Measurements from ENCODE around the gene HSF2. TPM values are rescaled to one million over a fixed set of nuclear protein-coding genes. Genes with fewer than 3 reads are reported as not detected.
A peak's percentile ranks its signal among the peaks of the same experiment; 100 is the strongest.

HSF2 gene
- total RNA-seq, 4 donors from 2014 or later: 2.3 to 17.0 (median 10.5) TPM

GRCh38 chr6:122461885-122462284 is 62.4 kb downstream of the HSF2 start:
- intact Hi-C loops (cut with DNase I): no loop called here
- TF ChIP-seq, protein P1, sequence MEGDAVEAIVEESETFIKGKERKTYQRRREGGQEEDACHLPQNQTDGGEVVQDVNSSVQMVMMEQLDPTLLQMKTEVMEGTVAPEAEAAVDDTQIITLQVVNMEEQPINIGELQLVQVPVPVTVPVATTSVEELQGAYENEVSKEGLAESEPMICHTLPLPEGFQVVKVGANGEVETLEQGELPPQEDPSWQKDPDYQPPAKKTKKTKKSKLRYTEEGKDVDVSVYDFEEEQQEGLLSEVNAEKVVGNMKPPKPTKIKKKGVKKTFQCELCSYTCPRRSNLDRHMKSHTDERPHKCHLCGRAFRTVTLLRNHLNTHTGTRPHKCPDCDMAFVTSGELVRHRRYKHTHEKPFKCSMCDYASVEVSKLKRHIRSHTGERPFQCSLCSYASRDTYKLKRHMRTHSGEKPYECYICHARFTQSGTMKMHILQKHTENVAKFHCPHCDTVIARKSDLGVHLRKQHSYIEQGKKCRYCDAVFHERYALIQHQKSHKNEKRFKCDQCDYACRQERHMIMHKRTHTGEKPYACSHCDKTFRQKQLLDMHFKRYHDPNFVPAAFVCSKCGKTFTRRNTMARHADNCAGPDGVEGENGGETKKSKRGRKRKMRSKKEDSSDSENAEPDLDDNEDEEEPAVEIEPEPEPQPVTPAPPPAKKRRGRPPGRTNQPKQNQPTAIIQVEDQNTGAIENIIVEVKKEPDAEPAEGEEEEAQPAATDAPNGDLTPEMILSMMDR (IDR thresholded peaks at IDR 0.05): no peak
- TF ChIP-seq POLR2A (IDR thresholded peaks at IDR 0.05): no peak
- no peak for DNase-seq
- Histone ChIP-seq H3K27me3 (no peaks in the 10 kb centered on the region), H3K4me1 (peaks cover 7 to 89% (median 17%) of the 10 kb centered on the region in 3 donors), H3K36me3 (peaks cover 0 to 35% (median 0%) of the 10 kb centered on the region in 3 donors), H3K9me3 (no peaks in the 10 kb centered on the region), H3K4me3 (no peak overlapping the region), H3K27ac (no peak overlapping the region)
- WGBS, 2 donors: 81 to 89% methylated on average over 2 of the region's 2 CpGs

DNA sequence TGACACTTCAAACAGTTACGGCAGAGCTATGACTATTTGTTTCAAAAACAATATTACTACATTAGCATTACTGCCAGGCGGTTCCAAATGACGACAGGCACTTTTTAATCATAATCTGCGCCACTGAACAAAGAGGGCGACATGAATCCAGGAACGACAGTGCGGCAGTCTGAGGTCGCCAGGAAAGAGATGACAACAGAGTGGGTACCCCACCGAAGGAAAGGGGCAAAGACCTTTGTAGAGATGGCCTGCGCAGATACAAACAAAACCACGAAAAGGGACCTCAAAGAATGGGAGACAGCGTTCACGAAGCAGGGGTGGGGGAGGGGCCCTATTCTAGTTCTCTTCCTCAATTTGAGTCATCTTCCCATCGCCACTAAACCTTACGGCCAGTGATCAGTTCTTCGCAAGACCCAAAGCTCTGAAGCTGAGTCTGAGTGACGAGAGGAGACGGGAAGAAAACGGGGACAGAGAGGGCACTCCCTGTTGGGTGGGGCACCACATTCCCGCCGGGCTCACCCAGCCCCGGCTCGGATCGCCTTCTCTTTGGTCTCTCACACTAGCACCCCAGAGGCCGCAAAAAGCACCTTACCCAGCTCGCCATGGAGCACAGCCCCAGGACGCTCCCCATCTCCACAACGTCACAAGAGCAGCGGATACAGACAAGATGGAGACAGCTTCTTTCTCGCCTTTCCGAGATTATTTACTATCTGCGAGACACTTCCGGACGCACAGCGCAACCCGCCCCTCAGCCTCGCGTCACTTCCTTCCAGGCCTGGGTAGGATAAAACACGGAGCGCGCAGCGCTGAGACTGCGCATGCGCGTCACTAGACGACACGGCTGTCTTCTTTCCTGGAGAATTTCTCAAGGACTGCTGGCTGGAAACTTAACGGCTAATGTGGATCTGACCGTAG is 71.9 kb downstream of the HSF2 start, which contains the start of gene SERINC1:
SERINC1 (minus strand) TSS at position 701 of the 915 bp plus-strand sequence; CDS start at position 631, 70 bp downstream.
- TF ChIP-seq, protein P1 (IDR thresholded peaks at IDR 0.05): peak in 1 of 6 experiments; percentile 17
- peak in 3 of 4 donors; percentile 86 to 94 (median 90) for TF ChIP-seq POLR2A (IDR thresholded peaks at IDR 0.05)
- intact Hi-C loops (cut with DNase I): no loop called here
- peak; percentile 70 for DNase-seq
- H3K27me3 ChIP-seq: no peaks in the 10 kb centered on the region
- H3K27ac ChIP-seq: peak within 1 kb of the TSS; percentile 96 to 99 (median 98)
- no peaks in the 10 kb centered on the region for H3K9me3 ChIP-seq
- H3K36me3 ChIP-seq: peaks cover 0 to 8% (median 0%) of the 10 kb centered on the region in 3 donors
- 0% methylated on average over 29 to 41 of the region's 49 CpGs for WGBS, 2 donors
- H3K4me3 ChIP-seq: peak within 1 kb of the TSS; percentile 65 to 95 (median 91)
- peaks cover 0 to 54% (median 10%) of the 10 kb centered on the region in 3 donors for H3K4me1 ChIP-seq

DNA sequence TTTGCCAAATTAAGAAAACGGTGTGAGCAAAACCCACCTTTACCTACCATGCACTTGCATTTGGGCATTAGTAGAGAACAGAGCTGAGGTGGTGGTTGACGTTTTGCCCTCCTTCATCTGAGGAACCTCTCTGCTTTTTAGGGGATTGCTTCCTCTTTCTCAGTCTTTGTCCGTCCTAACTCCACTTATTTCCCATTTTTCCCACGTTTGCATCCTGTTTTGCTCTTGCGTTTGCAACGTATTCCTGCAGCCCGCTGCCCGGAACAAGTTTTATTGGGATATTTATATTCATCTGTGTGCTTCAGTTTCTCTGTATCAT is 72.5 kb downstream of the HSF2 start:
- intact Hi-C loops (cut with DNase I): no loop called here
- Histone ChIP-seq H3K36me3 (peaks cover 0 to 5% (median 0%) of the 10 kb centered on the region in 3 donors), H3K9me3 (no peaks in the 10 kb centered on the region), H3K27ac (peak overlapping the region; percentile 96 to 99 (median 98)), H3K27me3 (no peaks in the 10 kb centered on the region), H3K4me3 (peak overlapping the region; percentile 65 to 95 (median 91)), H3K4me1 (peaks cover 0 to 48% (median 10%) of the 10 kb centered on the region in 3 donors)
- 1 to 3% methylated on average over 8 of the region's 8 CpGs for WGBS, 2 donors
- TF ChIP-seq, protein P1 (IDR thresholded peaks at IDR 0.05): no peak
- TF ChIP-seq POLR2A (IDR thresholded peaks at IDR 0.05): no peak
- no peak for DNase-seq

DNA sequence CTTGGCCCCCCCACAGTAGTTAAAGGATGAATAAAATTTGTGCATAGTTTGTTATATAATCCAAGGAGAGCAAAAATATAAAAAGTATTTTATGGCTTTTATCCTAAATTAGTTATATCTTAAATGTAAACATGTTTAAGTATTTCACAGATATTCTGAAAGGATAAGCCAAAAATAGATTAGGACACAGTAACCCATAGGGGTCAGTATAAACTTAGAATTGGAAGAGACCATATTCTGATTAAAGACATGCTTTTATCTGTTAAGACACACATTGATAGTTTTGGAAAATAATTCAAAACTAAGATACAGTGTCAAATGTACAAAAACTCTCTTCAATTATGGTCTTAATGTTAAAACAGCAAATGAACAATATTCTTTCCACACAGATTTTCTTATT is 76.7 kb downstream of the HSF2 start:
- H3K4me1 ChIP-seq: peaks cover 0 to 9% (median 3%) of the 10 kb centered on the region in 3 donors
- H3K9me3 ChIP-seq: no peaks in the 10 kb centered on the region
- H3K27me3 ChIP-seq: no peaks in the 10 kb centered on the region
- no peaks in the 10 kb centered on the region for H3K36me3 ChIP-seq
- TF ChIP-seq POLR2A (IDR thresholded peaks at IDR 0.05): no peak
- TF ChIP-seq, protein P1 (IDR thresholded peaks at IDR 0.05): peak in 3 of 6 experiments; percentile 17 to 46 (median 18)
- intact Hi-C loops (cut with DNase I): no loop called here
- H3K4me3 ChIP-seq: no peak overlapping the region
- no peak overlapping the region for H3K27ac ChIP-seq
- no peak for DNase-seq

DNA sequence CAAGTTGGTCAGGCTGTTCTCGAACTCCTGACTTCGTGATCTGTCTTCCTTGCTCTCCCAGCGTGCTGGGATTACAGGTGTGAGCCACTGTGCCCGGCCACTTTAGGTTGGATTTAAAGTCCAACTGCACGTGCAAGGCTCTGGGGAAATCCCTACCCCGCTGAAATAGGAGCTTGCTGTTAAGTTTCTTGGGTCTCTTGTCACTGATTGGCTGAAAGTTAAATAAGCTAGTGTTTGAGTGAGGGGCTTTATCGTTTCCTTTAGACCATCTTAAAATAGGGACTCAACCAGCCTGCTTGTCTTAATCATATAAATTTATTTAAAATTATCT is 83.3 kb downstream of the HSF2 start:
- TF ChIP-seq, protein P1 (IDR thresholded peaks at IDR 0.05): no peak
- no peak for TF ChIP-seq POLR2A (IDR thresholded peaks at IDR 0.05)
- 73 to 82% methylated on average over 7 of the region's 7 CpGs for WGBS, 2 donors
- intact Hi-C loops (cut with DNase I): no loop called here

More for the DNA sequence above, 83.3 kb downstream of the HSF2 start:
- DNase-seq: no peak
- no peaks in the 10 kb centered on the region for H3K9me3 ChIP-seq
- H3K4me3 ChIP-seq: no peak overlapping the region
- H3K27ac ChIP-seq: no peak overlapping the region
- no peaks in the 10 kb centered on the region for H3K36me3 ChIP-seq
- H3K4me1 ChIP-seq: no peaks in the 10 kb centered on the region
- no peaks in the 10 kb centered on the region for H3K27me3 ChIP-seq

Measured in esophagus squamous epithelium (tissue), 5 donors.